ENCODE data around the gene FBN1. TPM values are rescaled to one million over a fixed set of nuclear protein-coding genes. Genes with fewer than 3 reads are reported as not detected.
A peak's percentile ranks its signal among the peaks of the same experiment; 100 is the strongest.

Gene FBN1
- total and polyA plus RNA-seq, 5 donors, result 17.9 to 101 (median 63.1) TPM

DNA sequence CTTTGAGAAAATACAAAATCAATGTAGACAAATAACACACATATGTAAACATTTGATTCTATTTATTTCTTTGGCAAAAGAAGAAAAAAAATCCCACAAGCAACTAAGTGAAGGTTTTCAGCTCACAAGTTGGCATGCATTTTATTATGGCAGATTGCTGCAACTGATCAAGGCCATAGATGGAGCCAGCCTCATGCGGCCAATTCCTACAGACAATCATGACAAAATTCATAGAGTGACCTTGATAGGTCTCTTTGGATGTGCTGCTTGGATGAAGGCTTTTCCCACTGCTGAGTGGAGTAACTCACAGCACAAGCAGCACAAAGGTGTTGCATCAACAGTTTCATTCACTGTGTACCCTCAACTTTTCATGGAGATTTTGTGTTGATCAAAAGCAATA lies 22.1 kb downstream of the FBN1 start:
- ATAC-seq, result no peak

DNA sequence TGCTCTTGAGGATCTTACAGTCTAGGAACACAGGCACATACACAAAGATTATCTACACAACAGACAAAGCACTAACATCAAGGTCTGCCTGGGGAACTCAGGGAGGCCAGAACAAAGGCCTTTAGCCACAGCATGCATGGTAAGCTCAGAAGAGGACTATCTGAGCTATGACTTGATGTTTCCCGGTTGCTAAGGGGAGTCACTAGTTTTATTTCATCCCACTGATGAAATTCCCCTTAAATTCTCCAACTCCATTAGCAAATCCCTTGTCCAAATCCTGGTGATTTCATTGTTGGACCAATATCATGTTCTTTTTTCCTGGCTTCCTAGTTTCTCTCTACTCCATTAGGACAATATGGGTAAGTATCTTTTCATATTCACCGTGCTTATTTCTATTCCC lies 23.3 kb downstream of the FBN1 start:
- Histone ChIP-seq H3K27me3 (ENCODE audit: control insufficient read depth, insufficient read depth) (no peaks in the 10 kb centered on the region), H3K4me3 (ENCODE audit: low read length) (no peak overlapping the region), H3K4me1 (ENCODE audit: control insufficient read depth, insufficient read depth, low read length) (peaks cover 10% of the 10 kb centered on the region), H3K9me3 (ENCODE audit: control insufficient read depth, low read length) (no peaks in the 10 kb centered on the region), H3K27ac (ENCODE audit: low read length) (no peak overlapping the region)
- DNase-seq, result no peak
- WGBS, result 67% methylated on average over 2 of the region's 2 CpGs
- peak; percentile 12 to 58 for ATAC-seq
- intact Hi-C loops (cut with DNase I), result no loop called here

More for the DNA sequence above, 22.1 kb downstream of the FBN1 start:
- intact Hi-C loops (cut with DNase I), result no loop called here
- no peak overlapping the region for H3K27ac ChIP-seq (ENCODE audit: low read length)
- WGBS, result 83% methylated on average over 1 of the region's 1 CpG
- H3K9me3 ChIP-seq (ENCODE audit: control insufficient read depth, low read length), result no peaks in the 10 kb centered on the region
- DNase-seq, result no peak
- H3K4me3 ChIP-seq (ENCODE audit: low read length), result no peak overlapping the region
- no peaks in the 10 kb centered on the region for H3K27me3 ChIP-seq (ENCODE audit: control insufficient read depth, insufficient read depth)
- H3K4me1 ChIP-seq (ENCODE audit: control insufficient read depth, insufficient read depth, low read length), result peaks cover 17% of the 10 kb centered on the region

DNA sequence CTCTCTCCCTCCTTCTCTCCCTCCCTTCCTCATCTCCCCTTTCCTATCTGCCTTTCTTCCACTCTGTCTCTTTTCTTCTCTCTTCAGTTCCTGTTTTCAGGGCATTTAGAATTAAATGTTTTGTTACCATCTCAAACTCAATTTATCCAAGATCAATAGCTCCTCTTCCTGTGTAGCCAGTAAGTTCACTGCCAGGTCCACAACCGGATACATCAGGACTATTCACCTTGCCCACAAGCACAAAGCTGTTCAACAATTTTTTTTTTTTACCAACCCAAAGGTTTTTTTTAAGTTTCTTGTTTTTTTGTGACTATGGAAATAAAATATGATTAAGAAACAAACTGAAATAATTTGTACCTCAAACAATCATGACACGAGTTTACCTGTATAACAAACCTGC lies 26.1 kb downstream of the FBN1 start:
- no peak for ATAC-seq
- Histone ChIP-seq H3K9me3 (ENCODE audit: control insufficient read depth, low read length) (no peaks in the 10 kb centered on the region), H3K27ac (ENCODE audit: low read length) (no peak overlapping the region), H3K27me3 (ENCODE audit: control insufficient read depth, insufficient read depth) (no peaks in the 10 kb centered on the region), H3K4me3 (ENCODE audit: low read length) (no peak overlapping the region), H3K4me1 (ENCODE audit: control insufficient read depth, insufficient read depth, low read length) (peaks cover 6% of the 10 kb centered on the region)
- intact Hi-C loops (cut with DNase I), result no loop called here
- DNase-seq, result no peak
- 90% methylated on average over 2 of the region's 2 CpGs for WGBS

DNA sequence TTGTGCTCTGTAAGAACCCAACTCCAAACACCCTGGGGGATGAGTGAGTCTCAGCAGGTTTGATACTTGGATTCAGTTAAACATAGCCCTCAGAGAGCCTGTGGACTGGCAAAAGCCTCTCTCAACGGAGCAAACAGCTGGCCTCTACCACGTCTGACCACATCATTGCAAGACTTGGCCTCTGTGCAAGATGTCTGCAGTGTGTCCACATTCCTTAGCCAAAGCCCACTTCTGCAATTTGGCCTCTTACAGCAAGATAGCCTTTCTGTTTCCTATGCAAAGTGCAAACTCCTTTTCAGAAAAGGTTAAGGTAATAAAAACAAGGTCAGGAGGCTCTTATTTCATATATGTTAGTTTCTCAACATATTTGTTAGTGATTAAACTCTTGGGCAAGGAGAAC lies 27.9 kb downstream of the FBN1 start:
- intact Hi-C loops (cut with DNase I), result no loop called here
- H3K27ac ChIP-seq (ENCODE audit: low read length), result no peak overlapping the region
- ATAC-seq (peak; percentile 87 to 93), DNase-seq (peak; percentile 56 to 68 (median 67))
- no peaks in the 10 kb centered on the region for H3K9me3 ChIP-seq (ENCODE audit: control insufficient read depth, low read length)
- H3K4me3 ChIP-seq (ENCODE audit: low read length), result no peak overlapping the region
- H3K27me3 ChIP-seq (ENCODE audit: control insufficient read depth, insufficient read depth), result no peaks in the 10 kb centered on the region
- peaks cover 4% of the 10 kb centered on the region for H3K4me1 ChIP-seq (ENCODE audit: control insufficient read depth, insufficient read depth, low read length)
- WGBS, result 28% methylated on average over 2 of the region's 2 CpGs

DNA sequence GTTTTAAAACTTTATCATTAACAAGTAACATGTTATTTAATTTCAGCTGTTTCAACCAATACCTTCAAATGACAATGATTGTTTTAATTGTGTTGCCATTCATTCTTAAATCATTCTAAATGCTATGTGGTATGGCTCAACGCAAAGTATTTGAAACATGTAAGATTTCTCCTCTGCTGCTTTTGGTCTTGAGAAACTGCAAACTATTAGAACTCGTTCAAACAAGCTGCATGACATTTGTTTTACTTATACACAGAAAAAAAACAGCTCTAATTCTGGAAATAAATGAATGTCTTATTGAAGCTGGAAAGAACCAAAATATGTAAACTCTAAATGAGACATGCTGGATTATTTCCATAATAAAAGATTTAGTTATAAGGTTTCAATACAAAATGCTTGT lies 29.3 kb downstream of the FBN1 start:
- Histone ChIP-seq H3K27me3 (ENCODE audit: control insufficient read depth, insufficient read depth) (no peaks in the 10 kb centered on the region), H3K4me3 (ENCODE audit: low read length) (no peak overlapping the region), H3K27ac (ENCODE audit: low read length) (no peak overlapping the region), H3K9me3 (ENCODE audit: control insufficient read depth, low read length) (no peaks in the 10 kb centered on the region), H3K4me1 (ENCODE audit: control insufficient read depth, insufficient read depth, low read length) (peaks cover 4% of the 10 kb centered on the region)
- 62% methylated on average over 2 of the region's 2 CpGs for WGBS
- intact Hi-C loops (cut with DNase I), result no loop called here
- ATAC-seq (no peak), DNase-seq (no peak)

DNA sequence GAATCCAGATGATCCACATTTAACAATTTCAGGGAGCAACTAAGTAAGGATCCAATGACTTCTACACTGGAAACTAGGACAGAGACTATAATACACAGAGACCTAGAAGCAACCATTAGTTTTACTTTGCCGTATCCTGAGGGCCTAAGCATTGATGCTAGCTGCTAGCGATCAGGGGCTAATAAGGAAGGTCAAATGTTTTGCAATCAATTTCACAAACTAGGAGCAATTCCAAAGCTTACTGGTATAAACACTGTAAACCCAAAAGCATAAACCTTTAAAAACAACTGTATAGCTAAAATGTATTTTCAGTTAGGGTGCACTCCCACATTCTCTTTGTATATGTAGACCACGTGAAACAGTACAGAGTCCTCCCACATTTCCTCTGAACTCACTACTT lies 31.5 kb downstream of the FBN1 start:
- H3K4me3 ChIP-seq (ENCODE audit: low read length), result no peak overlapping the region
- WGBS, result 72% methylated on average over 3 of the region's 3 CpGs

DNA sequence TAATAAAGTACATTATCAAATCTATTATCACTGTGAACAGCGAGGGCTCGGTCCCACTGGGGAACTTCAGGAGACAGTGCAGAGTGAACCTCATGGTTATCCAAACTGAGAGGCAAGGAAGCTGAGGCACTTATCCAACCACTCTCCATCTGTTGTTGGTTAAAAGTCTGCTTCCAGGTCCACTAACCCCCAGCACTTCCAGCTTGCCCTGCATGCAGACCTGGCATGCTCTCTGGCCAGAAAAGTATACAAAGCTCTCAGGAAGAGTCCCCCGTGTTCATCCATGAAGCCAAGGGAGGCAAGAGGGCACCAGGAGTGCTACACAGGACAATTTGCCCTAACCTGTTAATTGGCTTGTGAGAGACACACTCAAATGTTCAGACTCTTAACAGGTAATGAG lies 36.0 kb downstream of the FBN1 start:
- 56% methylated on average over 3 of the region's 3 CpGs for WGBS
- no peak for DNase-seq
- no peaks in the 10 kb centered on the region for H3K9me3 ChIP-seq (ENCODE audit: control insufficient read depth, low read length)
- peaks cover 7% of the 10 kb centered on the region for H3K4me1 ChIP-seq (ENCODE audit: control insufficient read depth, insufficient read depth, low read length)
- H3K4me3 ChIP-seq (ENCODE audit: low read length), result no peak overlapping the region
- no peaks in the 10 kb centered on the region for H3K27me3 ChIP-seq (ENCODE audit: control insufficient read depth, insufficient read depth)
- no peak for ATAC-seq
- intact Hi-C loops (cut with DNase I), result no loop called here
- H3K27ac ChIP-seq (ENCODE audit: low read length), result no peak overlapping the region

More for the DNA sequence above, 31.5 kb downstream of the FBN1 start:
- no peaks in the 10 kb centered on the region for H3K27me3 ChIP-seq (ENCODE audit: control insufficient read depth, insufficient read depth)
- intact Hi-C loops (cut with DNase I), result no loop called here
- H3K9me3 ChIP-seq (ENCODE audit: control insufficient read depth, low read length), result no peaks in the 10 kb centered on the region
- H3K4me1 ChIP-seq (ENCODE audit: control insufficient read depth, insufficient read depth, low read length), result peaks cover 6% of the 10 kb centered on the region
- DNase-seq, result no peak
- no peak overlapping the region for H3K27ac ChIP-seq (ENCODE audit: low read length)
- ATAC-seq, result no peak

DNA sequence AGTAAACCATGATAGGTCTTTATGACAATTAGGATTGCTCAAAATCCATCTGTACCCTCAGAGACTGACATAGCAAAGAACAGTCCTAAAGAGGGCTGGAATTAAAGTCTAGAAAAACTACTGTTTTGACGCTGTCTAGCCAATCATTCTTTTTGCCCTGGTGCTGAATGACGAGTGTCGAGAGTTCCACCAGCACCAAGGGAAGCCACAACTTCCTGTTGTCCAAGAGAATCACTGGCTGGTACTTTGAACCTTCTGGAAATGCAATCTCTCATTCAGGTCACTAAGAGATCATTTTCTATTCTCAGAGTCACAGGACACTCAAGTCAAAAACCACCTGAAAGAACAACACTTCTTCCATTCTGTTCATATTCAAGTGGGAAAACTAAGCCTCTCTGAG lies 37.7 kb downstream of the FBN1 start:
- no peaks in the 10 kb centered on the region for H3K9me3 ChIP-seq (ENCODE audit: control insufficient read depth, low read length)
- ATAC-seq (no peak), DNase-seq (no peak)
- WGBS, result 73% methylated on average over 3 of the region's 3 CpGs
- no peaks in the 10 kb centered on the region for H3K27me3 ChIP-seq (ENCODE audit: control insufficient read depth, insufficient read depth)
- intact Hi-C loops (cut with DNase I), result no loop called here
- no peak overlapping the region for H3K4me3 ChIP-seq (ENCODE audit: low read length)
- peaks cover 11% of the 10 kb centered on the region for H3K4me1 ChIP-seq (ENCODE audit: control insufficient read depth, insufficient read depth, low read length)
- H3K27ac ChIP-seq (ENCODE audit: low read length), result no peak overlapping the region

DNA sequence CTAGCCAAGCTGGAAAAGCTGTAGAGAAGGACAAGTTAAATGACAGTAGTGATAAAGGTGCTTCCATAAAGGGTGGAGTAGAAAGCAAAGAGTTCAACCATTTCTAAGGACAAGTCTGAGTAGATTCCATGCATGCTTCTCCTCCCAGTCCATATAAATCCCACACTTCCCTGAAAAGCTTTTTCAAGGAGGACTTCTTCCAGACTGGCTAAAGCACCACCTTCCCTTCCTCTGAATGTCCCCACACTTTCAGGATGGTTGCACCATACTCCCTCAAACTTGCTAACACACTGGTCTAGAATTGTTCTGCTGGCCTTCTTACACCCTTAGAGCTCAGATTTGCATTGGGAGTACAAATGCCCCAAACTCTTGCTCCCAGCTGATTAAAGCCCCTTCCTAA lies 40.9 kb downstream of the FBN1 start:
- ATAC-seq (no peak), DNase-seq (no peak)
- Histone ChIP-seq H3K4me1 (ENCODE audit: control insufficient read depth, insufficient read depth, low read length) (peaks cover 13% of the 10 kb centered on the region), H3K9me3 (ENCODE audit: control insufficient read depth, low read length) (no peaks in the 10 kb centered on the region), H3K4me3 (ENCODE audit: low read length) (no peak overlapping the region), H3K27me3 (ENCODE audit: control insufficient read depth, insufficient read depth) (no peaks in the 10 kb centered on the region), H3K27ac (ENCODE audit: low read length) (no peak overlapping the region)
- intact Hi-C loops (cut with DNase I), result no loop called here

DNA sequence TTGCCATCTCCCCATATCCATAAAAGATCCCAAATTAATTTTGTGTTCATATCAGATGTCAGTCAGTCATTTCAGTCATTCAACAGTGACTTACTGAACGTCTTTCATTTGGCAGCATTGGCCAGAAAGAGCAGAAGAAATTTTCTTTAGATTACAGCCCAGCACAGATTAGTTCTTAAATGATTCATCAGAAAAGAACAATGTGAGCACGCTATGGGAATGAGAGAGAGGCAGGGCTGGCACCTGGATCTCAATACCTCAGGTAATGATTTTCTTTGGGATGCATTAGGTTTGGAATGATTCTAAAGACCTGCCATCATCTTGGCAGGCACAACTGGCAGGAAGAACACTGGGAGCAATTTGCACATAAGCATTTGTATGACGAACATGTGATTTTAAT lies 41.6 kb downstream of the FBN1 start:
- Histone ChIP-seq H3K4me1 (ENCODE audit: control insufficient read depth, insufficient read depth, low read length) (peaks cover 10% of the 10 kb centered on the region), H3K27ac (ENCODE audit: low read length) (no peak overlapping the region), H3K4me3 (ENCODE audit: low read length) (no peak overlapping the region), H3K9me3 (ENCODE audit: control insufficient read depth, low read length) (no peaks in the 10 kb centered on the region), H3K27me3 (ENCODE audit: control insufficient read depth, insufficient read depth) (no peaks in the 10 kb centered on the region)
- intact Hi-C loops (cut with DNase I), result no loop called here
- DNase-seq, result no peak
- WGBS, result 46% methylated on average over 3 of the region's 3 CpGs
- ATAC-seq, result no peak

DNA sequence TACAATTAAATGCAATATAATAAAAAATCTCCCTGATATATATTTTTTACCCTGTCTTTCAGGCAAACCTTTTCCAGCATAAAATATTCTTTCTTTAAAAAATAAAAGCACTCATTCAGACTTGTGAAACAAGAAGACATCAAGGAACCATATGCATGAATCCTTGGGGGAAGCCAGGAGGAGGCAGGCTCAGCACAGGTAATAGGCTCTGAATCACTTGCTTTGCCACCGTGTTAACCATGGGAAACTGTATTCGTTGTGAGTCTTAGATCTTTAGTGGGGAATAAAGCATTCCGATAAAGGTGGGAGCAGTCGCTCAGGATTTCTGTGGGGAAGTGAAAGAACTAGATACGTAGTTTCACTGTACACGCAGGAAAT lies 42.4 kb downstream of the FBN1 start:
- Histone ChIP-seq H3K27me3 (ENCODE audit: control insufficient read depth, insufficient read depth) (no peaks in the 10 kb centered on the region), H3K27ac (ENCODE audit: low read length) (peak overlapping the region; percentile 86), H3K4me3 (ENCODE audit: low read length) (peak overlapping the region; percentile 11), H3K4me1 (ENCODE audit: control insufficient read depth, insufficient read depth, low read length) (peaks cover 8% of the 10 kb centered on the region), H3K9me3 (ENCODE audit: control insufficient read depth, low read length) (no peaks in the 10 kb centered on the region)
- intact Hi-C loops (cut with DNase I), result no loop called here
- 41% methylated on average over 6 of the region's 6 CpGs for WGBS
- ATAC-seq, result peak in 1 of 2 donors; percentile 59
- DNase-seq, result no peak

DNA sequence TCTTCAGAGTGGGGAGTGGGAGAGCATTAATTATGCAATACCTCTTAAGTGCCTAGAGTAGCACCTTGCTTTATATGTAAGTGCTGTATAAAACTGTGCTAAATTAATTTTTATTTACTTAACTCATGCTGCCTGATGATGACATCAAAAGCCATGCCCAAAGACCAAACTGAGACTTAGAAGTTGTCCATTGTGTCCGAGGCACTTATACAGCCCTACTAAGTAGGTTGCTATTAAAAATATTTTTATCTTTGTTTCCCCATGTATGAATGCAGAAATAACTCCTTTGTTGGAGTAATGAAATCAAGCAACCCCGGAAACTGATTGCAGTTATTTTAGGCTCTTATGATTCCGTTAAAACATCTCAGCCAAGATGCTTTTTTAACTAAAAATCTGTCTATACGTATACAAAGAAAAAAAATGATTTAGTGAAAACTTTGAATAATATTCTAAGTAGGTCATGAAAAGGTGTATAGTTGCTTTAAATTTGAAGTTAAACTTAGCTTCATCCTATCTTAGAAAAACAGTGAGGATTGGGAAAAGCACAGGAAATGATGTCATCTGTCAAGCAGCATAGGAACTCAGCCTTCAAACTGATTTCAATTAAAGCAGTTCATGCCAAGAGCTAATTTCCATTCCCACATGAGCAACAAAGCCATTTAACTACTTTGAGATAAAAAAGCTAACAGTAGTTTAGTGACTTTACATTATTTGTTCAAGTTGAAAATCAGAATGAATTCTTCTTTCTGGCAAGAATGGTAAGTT lies 43.0 kb downstream of the FBN1 start:
- Histone ChIP-seq H3K9me3 (ENCODE audit: control insufficient read depth, low read length) (no peaks in the 10 kb centered on the region), H3K27ac (ENCODE audit: low read length) (no peak overlapping the region), H3K27me3 (ENCODE audit: control insufficient read depth, insufficient read depth) (no peaks in the 10 kb centered on the region), H3K4me1 (ENCODE audit: control insufficient read depth, insufficient read depth, low read length) (peaks cover 8% of the 10 kb centered on the region), H3K4me3 (ENCODE audit: low read length) (peak overlapping the region; percentile 11)
- no peak for DNase-seq
- ATAC-seq, result peak; percentile 74 to 93
- intact Hi-C loops (cut with DNase I), result no loop called here
- 31% methylated on average over 4 of the region's 4 CpGs for WGBS
